Measurements from ENCODE around the gene THADA.
"Not testable (repeated sequence)": the region's sequence is repeated elsewhere in the genome, so short reads cannot be mapped to it uniquely, and the experiment has no call there.

Gene THADA

GRCh38 chr2:43605079-43605655 is 9.3 kb upstream of the THADA start:
- DNase-seq = peak in 1 of 5 experiments; percentile 81

- DNase-seq = peak in 1 of 5 experiments; percentile 67
These were observed 8.8 kb upstream of the THADA start for GRCh38 chr2:43604674-43605073.

GRCh38 chr2:43600596-43600995 is 4.8 kb upstream of the THADA start:
- not testable (repeated sequence) for DNase-seq

GRCh38 chr2:43594875-43595274 is 963 bp downstream of the THADA start:
- DNase-seq = no peak

GRCh38 chr2:43593254-43593653 is 2.6 kb downstream of the THADA start:
- peak in 1 of 5 experiments; percentile 37 for DNase-seq

- DNase-seq = peak in 1 of 5 experiments; percentile 25
These were observed 3.4 kb downstream of the THADA start for GRCh38 chr2:43592443-43592842.

GRCh38 chr2:43585708-43586107 is 10.1 kb downstream of the THADA start:
- no peak for DNase-seq

- peak in 1 of 5 experiments; percentile 27 for DNase-seq
These were observed 16.4 kb downstream of the THADA start for GRCh38 chr2:43579275-43579981.

GRCh38 chr2:43576981-43577892 is 18.6 kb downstream of the THADA start:
- peak in 3 of 5 experiments; percentile 8 to 79 (median 10) for DNase-seq

- no peak for DNase-seq
These were observed 23.6 kb downstream of the THADA start for GRCh38 chr2:43572244-43572643.

GRCh38 chr2:43569921-43570320 is 25.9 kb downstream of the THADA start:
- peak in 1 of 5 experiments; percentile 93 for DNase-seq

- DNase-seq = peak in 1 of 5 experiments; percentile 93
These were observed 27.6 kb downstream of the THADA start for GRCh38 chr2:43568228-43568627.

GRCh38 chr2:43566461-43566729 is 29.4 kb downstream of the THADA start:
- DNase-seq = no peak

- DNase-seq = no peak
These were observed 32.2 kb downstream of the THADA start for GRCh38 chr2:43563679-43564078.

- no peak for DNase-seq
These were observed 35.6 kb downstream of the THADA start for GRCh38 chr2:43560231-43560547.

GRCh38 chr2:43559391-43560230 is 36.2 kb downstream of the THADA start:
- DNase-seq = peak in 1 of 5 experiments; percentile 89

- no peak for DNase-seq
These were observed 38.6 kb downstream of the THADA start for GRCh38 chr2:43557196-43557595.

- DNase-seq = peak in 1 of 5 experiments; percentile 53
These were observed 39.6 kb downstream of the THADA start for GRCh38 chr2:43556256-43556655.

GRCh38 chr2:43553341-43553855 is 42.4 kb downstream of the THADA start:
- no peak for DNase-seq

- no peak for DNase-seq
These were observed 43.8 kb downstream of the THADA start for GRCh38 chr2:43551990-43552389.

GRCh38 chr2:43548381-43548780 is 47.5 kb downstream of the THADA start:
- DNase-seq = peak in 3 of 5 experiments; percentile 7 to 38 (median 24)

- peak in 2 of 5 experiments; percentile 7 to 64 for DNase-seq
These were observed 53.4 kb downstream of the THADA start for GRCh38 chr2:43542285-43542933.

Measured in T-helper 2 cell (primary cell).